Occipital lobe (tissue), 2 donors: ENCODE measurements around the gene HEBP1. TPM values are rescaled to one million over a fixed set of nuclear protein-coding genes. Genes with fewer than 3 reads are reported as not detected.

Experiments
- DNase-seq: peaks from one replicate; lab custom pipeline; 2025; lab: John Stamatoyannopoulos, UW
- total RNA-seq: library from RNA; depleted of rRNA; stranded (reverse); fragments of >200 nt; gene quantifications from one replicate; pipeline ENCODE4 v1.2.3, GENCODE V29; 2014

The HEBP1 gene
- total RNA-seq, 1 donor from 2014 or later = 2.2 TPM

DNA sequence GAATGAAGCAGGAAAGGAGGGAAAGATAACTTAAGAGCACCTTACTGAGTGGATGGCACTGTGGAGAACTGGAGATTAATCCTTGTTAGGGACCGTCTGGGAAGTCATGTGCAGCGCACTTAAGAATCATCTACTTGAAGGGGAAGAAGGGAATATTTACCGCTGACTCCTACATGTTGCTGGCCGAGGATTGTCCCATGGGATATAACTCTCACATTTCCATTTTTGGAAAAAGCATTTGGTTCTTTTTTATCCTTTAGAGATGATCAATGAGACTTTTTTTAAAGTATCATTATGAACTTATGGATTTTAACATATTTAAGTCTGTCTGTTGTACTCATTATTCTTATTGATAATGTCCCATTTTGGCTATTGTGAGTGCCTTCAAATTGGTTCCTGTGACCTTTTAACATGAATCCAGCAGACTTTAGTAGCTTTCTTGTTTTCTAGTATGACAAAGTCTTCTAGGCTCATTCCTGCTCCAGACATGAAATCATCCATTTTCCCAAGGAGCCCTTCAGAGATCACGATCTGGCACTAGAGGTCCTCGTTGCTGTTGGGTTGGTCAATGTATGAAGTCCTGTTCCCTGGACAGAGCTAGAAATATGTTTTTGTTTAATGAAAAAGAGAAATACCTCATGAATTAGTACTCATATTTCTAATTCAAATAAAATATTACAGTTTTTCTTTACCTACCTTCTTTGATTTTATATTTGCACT lies 23.9 kb upstream of the HEBP1 start:
- no peak for DNase-seq

DNA sequence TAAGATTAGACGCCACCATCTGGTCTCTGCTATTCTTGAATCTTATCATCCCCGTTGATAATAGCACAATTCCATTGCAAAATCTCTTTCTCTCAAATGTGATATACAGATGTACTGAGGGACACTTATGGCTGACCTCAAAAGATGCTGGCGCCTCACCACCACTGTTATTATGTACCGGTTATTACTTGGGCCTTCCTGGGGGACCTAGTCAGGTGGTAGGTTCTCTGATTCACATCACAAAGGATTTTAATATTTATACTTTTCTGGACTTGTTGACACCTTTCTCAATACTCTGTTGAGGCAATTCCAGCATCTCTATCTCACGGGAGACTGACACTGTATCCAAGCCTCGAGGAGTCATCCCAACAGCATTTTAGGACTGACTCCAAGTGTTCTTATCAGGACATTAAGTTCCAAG lies 22.8 kb upstream of the HEBP1 start:
- no peak for DNase-seq

DNA sequence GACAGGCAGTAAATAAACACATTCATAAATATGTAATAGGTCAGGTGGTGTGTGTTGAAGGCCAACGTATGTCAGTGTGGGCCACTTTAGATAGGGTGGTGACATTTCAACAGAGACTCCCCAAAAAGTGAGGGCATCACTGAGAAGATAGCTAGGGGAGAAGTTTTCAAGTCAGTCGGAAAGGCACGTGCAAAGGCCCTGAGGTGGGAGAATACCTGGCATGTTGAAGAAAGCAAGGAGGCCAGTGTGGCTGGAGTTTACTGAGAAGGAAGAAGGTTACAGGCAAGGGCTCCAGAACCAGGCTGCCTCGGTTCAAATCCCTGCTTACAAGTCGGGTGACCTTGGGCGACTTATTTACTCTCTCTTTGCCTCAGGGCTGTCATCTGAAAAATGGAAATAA lies 11.0 kb upstream of the HEBP1 start:
- DNase-seq = no peak

DNA sequence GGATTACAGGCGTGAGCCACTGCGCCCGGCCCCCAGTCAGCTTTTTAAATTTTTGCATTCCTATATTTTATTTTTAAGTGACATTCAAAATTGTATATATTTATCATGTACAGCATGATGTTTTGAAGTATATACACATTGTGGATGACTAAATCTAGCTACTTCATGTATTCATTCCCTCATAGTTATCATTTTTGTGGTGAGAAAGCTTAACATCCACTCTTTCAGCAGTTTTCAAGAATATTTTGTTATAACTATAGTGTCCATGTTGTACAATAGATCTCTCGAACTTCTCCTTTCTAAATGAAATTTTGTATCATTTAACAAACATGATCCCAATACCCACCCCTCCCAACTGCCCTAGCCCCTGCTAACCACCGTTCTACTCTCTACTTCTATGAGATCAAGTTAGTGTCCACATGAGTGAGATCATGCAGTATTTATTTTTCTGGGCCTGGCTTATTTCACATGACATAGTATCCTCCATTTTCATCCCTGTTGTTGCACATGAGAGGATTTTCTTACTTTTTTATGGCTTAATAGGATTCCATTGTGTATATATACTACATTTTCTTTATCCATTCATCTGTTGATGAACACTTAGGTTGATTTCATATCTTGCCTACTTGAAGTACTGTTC lies 8.8 kb upstream of the HEBP1 start:
- no peak for DNase-seq

DNA sequence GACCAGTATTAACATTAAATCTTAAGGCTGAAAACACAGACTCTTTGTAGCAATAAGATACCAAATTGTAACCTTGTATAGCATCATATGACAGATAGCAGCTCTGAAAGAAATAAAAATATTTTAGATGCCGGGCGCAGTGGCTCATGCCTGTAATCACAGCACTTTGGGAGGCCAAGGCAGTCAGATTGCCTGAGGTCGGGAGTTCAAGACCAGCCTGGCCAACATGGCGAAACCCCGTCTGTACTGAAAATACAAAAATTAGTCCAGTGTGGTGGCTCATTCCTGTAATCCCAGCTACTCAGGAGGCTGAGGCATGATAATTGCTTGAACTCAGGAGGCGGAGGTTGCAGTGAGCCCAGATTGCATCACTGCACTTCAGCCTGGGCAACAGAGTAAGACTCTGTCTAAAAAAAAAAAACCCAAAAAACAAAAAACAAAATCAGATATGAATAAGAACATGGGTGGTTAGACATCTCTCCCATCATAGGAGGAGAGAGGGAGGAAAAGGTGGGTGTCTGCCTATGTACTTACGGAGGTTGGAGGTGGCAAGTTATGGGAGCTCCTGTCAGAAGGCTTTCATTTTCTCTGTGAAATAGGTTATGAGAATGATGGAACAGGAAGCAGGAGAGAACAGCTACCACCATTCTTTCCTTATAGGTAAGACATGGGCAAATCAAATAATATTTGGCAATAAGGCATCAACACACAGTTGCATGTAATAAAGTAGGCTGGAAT lies 7.6 kb upstream of the HEBP1 start:
- no peak for DNase-seq

DNA sequence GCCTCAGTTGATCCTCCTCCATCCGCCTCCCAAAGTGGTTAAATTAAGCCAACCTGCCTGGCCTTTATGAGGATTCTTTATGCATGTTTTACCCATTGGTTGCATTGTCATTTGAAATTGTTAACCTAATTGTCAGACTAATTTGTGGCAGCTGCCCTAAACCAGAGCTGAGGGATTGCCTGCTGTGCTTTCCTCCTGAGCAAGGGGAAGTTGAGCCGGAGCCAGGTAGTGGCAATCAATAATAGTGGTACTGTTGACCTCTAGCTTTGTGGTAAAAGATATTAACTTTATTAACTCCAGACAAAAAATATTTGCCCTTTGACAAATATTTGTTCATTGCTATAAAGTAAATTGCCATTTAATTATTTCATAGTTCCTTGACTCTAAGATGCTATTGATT lies 5.6 kb upstream of the HEBP1 start:
- no peak for DNase-seq

DNA sequence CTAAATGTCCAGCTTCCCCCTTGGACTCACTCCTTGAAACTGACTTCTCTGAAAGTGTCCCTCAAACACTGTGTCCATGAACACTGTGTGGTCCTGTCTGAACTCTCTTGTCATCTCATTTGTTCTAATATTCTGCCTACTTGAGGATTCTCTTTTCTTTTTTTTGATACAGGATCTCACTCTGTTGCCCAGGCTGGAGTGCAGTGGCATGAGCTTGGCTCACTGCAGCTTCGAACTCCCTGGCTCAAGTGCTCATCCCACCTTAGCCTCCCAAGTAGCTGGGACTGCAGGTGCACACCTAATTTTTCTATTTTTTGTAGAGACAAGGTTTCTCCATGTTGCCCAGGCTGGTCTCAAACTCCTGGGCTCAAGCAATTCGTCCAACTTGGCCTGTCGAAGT lies 4.9 kb upstream of the HEBP1 start:
- no peak for DNase-seq

DNA sequence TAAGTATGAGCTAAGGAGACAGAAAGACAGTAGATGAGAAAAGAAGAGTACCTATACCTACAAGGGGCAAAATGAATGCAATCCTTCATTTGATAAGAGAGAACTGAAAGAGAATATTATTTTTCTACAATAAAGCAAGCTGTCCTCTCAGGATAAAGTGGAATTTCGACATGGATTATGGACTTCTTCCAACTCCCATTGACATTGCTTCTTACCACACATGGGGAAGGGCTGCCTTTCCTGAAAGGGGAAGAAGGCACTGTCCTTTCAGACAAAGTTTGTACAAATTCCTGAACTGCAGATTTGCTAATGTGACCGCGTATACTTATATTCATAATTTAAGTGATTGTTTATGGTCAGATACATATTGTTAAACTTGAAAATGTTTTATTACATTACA lies 4.3 kb upstream of the HEBP1 start:
- no peak for DNase-seq

DNA sequence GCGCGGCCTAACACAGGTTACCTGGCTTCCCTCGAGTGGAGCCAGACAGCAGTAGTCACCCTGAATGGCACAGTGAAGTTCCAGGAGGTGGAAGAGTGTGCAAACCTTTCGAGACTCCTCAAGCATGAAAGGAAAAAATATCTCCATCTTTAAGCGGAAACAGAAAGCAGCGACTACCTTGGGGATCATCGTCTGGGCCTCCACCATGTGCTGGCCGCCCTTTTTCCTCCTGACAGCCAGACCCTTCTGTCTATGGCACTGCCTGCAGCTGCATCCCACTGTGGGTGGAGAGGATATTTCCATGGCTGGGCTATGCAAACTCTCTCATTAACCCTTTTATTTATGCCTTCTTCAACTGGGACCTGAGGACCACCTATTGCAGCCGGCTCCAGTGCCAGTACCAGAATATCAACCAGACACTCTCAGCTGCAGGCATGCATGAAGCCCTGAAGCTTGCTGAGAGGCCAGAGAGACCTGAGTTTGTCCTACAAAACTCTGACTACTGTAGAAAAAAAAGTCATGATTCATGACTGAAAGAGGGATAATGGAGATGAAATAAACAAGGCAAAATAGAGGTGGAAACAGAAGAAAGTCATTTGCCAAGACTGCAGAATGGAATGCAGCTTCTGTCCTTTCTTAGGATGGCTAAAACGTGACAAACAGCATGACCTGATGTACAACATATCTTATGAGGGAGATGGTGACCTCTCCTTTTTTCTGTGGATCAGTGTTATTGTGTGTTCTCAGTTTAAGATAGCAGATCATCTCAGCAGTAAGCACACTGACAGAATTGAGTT lies 2.4 kb upstream of the HEBP1 start:
- DNase-seq = no peak

DNA sequence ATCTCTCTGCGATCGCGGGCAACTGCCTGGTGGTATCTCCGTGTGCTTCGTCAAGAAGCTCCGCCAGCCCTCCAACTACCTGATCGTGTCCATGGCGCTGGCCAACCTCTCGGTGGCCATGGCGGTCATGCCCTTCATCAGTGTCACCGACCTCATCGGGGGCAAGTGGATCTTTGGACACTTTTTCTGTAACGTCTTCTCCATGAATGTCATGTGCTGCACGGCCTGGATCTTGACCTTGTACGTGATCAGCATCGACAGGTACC lies 1.6 kb upstream of the HEBP1 start:
- no peak for DNase-seq

DNA sequence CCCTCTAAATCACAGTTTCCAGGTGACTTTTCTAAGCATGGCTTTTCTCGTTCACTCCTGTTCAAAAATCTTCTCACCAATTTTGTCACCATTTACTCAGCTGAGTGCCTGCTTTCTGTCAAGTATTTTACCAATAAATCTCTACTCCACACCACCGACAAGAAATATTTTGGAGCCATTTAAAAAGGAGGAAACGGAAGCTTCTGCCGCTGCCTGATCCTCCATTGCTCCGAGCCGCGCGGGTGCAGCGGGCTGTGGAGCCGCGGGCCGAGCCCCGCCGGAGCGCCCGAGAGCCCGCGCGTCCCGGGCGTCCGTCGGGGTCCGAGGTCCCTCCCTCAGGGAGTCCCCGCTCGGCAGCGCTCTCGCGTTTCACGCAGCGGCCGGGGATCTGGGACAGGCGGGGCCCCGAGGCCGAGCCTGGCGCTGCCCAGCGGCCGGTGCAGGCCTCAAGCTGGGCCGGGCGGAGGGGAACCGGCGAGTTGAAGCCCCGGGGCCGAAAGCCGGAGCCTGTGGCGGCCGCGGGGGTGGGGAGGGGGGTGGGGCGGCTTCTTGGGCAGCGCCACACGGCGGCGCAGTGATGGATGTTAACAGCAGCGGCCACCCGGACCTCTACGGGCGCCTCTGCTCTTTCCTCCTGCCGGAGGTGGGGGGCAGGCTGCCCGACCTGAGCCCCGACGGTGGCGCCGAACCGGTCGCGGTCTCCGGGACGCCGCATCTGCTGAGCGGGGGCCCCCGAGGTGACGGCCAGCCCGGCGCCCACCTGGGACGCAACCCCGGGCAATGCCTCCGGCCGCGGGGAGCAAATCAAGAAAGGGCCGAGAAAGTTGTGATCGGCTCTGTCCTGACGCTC lies 1.1 kb upstream of the HEBP1 start:
- peak; percentile 15 for DNase-seq

DNA sequence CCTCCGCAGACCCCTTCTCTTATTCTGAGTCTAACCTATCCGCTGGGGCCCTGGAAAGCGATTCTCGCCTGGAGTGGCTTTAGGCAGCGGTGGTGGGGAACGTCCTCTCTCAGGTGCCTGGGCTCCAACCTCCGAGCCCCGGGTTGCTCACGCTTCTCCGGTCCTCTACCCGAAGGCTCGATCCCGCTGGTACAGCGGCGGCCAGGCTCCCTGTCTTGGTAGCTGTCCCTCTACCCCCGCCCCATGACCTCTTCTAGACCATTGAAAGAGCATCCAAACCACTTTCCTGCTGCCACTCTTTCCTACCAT lies 505 bp upstream of the HEBP1 start:
- DNase-seq = no peak

DNA sequence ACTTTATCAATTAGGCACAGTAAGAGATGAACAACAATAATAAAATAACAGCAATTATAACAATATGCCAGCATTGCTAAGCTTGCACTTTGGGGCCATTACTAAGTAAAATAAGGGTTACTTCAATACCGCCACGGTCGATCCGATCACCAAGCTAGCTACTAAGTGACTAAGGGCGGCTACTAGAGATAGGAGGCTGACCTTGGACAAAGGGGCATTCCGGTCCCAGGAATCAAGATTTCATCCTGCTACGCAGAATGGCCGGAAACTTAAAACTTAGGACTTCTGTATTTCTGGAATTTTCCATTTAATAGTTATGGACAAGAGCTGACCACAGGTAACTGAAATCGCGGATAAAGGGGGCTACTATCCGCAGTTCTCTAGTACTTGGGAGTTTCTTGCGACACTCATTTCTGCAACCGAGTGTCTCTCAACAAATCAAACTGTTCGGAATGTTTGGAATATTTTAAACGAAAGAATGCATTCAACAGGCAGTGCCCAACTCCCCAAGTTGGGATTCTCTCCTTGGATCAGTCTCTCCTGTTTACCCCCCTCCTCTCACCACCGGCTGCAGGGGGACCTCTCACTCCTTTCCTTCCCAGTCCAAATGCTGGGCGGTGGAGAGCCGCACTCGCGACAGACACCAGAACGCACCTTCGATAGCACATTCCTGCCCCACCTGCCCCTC lies 650 bp downstream of the HEBP1 start:
- no peak for DNase-seq

DNA sequence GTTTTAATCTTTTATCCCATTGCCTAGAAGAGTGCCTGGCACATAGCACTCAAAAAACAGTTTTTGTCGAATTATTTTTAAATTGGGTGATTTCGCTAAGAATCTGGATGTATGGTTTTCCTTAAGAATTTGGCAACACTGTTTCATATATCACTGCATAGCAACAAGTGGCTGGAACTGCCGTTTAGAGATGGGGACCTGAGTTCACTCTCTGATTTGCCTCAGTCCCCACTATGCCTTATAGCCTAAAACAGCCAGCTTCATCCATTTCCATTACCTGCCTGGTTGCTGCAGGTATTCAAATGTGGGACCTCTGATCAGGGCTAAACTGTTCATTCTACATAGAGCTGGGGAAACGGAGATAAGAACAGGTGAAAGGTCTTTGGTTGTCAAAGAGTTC lies 1.8 kb downstream of the HEBP1 start:
- DNase-seq = no peak

DNA sequence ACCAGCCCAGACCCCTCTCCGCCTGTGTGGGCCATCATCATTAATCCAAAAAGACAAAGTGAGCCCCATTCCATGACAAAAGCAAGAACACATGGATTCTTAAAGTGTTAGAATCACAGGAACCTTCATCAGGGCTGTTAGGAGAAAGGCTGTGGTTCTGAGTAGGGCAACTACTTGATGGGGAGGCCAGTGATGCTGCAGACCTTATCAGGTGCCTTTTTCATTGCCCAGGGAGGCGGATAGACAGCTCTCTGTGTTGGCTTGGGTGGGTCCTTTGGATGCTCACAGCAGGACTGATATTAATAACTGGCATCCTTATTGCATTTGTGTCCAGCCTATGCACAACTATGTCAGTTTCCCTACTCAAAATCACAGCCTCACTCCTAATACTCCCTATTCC lies 2.3 kb downstream of the HEBP1 start:
- no peak for DNase-seq

DNA sequence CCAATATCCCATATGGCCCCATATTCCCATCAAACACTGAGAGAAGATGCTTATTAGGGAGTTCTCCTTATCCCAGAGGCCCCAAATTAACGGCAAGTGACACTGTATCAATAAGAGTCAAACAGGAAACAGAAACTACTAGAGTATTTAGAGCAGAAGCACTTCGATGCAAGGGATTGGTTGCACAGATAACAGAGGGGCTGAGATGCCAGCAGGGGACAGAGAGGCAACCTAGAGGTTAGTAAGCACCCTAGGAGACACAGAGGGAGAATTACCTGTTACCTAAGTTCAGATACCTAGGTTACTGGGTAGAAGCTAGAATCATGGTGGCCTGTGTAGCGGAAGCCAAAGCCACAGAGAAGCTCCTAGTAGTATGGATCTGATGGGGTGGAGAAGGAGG lies 2.9 kb downstream of the HEBP1 start:
- no peak for DNase-seq

DNA sequence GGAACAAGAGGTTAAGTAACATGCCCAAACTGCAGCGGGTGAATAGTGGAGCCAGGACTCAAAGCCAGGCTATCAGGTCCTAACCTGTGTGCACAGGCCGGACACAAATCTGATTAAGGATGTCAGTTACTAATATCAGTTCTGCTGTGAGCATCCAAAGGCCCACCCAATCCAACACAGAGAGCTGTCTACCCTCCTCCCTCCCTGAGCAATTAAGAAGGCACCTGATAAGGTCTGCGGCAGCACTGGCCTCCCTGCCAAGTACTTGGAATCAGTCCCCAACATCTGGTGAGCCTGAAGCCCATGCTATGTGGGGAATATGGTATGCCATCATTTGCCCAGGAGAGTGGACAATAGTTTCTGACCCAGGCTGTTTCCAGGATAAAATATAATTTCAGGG lies 3.9 kb downstream of the HEBP1 start:
- DNase-seq = no peak

DNA sequence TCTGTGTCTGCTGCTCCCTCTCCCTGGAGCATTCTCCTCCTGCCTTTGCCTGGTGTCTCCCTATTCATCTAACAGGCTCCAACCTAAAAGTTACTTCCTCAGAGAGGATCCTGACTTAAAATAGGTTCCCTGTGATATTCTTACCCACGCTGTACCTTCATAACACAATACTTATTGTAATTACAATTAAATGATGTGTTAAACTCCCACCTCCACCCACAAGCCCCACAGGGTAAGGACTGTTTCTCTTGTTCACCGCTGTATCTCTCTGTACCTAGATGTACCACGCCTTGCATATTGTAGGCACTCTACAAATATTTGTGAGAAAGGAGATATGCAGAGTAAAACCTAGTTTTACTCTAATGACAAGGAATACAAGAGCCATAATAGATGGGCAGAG lies 5.0 kb downstream of the HEBP1 start:
- no peak for DNase-seq

DNA sequence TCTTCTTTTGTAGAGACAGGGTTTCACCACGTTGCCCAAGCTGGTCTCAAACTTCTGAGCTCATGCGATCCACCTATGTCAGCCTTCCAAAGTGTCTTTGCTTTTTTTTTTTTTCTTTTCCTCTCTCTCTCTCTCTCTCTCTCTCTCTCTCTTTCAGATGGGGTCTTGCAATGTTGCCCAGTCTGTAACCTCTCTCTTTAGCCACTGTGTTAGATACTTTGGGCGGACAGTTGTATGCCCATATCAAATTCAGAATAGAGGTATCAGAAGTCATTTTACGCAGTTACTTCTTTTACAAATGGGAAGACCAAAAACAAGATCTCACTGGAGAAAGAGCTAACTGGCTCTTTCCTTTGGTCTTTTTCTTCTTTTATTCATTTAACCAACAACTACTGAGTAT lies 6.7 kb downstream of the HEBP1 start:
- DNase-seq = no peak

DNA sequence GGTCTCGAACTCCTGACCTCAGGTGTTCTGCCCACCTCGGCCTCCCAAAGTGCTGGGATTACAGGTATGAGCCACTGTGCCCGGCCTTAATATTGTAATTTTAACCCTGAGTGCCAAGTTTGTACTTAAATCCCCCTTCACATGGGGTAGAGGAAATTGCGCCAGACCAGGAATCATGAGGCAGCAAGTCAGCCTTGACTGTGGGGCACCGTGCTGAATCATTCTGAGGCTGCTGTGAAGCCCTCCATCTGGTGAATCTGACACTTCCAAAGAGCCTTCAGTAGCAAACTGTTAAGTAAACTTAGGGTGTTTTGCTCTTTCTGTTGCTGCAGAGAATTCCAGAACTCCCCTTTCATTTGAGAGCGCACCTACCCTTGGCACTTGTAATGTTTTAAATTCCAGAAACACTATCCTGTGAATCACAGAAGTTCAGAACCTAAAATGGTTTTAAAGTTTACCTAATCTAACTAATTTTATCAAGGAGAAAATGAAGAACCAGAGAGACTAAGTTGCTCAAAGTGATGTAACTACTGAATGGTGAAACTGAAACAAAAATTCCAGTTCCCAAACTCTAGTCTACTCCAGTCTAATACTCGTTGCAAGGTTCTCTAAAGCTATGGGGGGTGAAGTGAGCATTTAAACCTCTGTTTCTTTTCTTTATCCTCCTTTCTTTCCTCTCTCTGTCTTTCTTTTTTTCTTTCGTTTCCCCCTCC lies 7.5 kb downstream of the HEBP1 start:
- no peak for DNase-seq
